ENCODE results near the gene TCERG1L.
"Not testable (repeated sequence)": the region's sequence is repeated elsewhere in the genome, so short reads cannot be mapped to it uniquely, and the experiment has no call there.

TCERG1L gene

GRCh38 chr10:131184503-131184902 is 127.0 kb downstream of the TCERG1L start:
- DNase-seq (ENCODE audit: low read depth): no peak

- DNase-seq (ENCODE audit: low read depth): no peak
Measured at GRCh38 chr10:131183546-131184045, 127.9 kb downstream of the TCERG1L start.

GRCh38 chr10:131181456-131181855 is 130.1 kb downstream of the TCERG1L start:
- no peak for DNase-seq (ENCODE audit: low read depth)

- no peak for DNase-seq (ENCODE audit: low read depth)
Measured at GRCh38 chr10:131180740-131181415, 130.6 kb downstream of the TCERG1L start.

- no peak for DNase-seq (ENCODE audit: low read depth)
Measured at GRCh38 chr10:131180086-131180485, 131.4 kb downstream of the TCERG1L start.

GRCh38 chr10:131179361-131179760 is 132.2 kb downstream of the TCERG1L start:
- no peak for DNase-seq (ENCODE audit: low read depth)

- DNase-seq (ENCODE audit: low read depth): no peak
Measured at GRCh38 chr10:131178521-131179331, 132.8 kb downstream of the TCERG1L start.

- no peak for DNase-seq (ENCODE audit: low read depth)
Measured at GRCh38 chr10:131177431-131178327, 133.8 kb downstream of the TCERG1L start.

GRCh38 chr10:131176907-131177306 is 134.6 kb downstream of the TCERG1L start:
- DNase-seq (ENCODE audit: low read depth): no peak

- DNase-seq (ENCODE audit: low read depth): not testable (repeated sequence)
Measured at GRCh38 chr10:131176324-131176723, 135.2 kb downstream of the TCERG1L start.

GRCh38 chr10:131175891-131176290 is 135.6 kb downstream of the TCERG1L start:
- DNase-seq (ENCODE audit: low read depth): no peak

- no peak for DNase-seq (ENCODE audit: low read depth)
Measured at GRCh38 chr10:131174651-131175540, 136.6 kb downstream of the TCERG1L start.

- no peak for DNase-seq (ENCODE audit: low read depth)
Measured at GRCh38 chr10:131174211-131174565, 137.3 kb downstream of the TCERG1L start.

- no peak for DNase-seq (ENCODE audit: low read depth)
Measured at GRCh38 chr10:131173484-131174210, 137.9 kb downstream of the TCERG1L start.

- no peak for DNase-seq (ENCODE audit: low read depth)
Measured at GRCh38 chr10:131172433-131172832, 139.1 kb downstream of the TCERG1L start.

- no peak for DNase-seq (ENCODE audit: low read depth)
Measured at GRCh38 chr10:131169146-131169545, 142.4 kb downstream of the TCERG1L start.

- no peak for DNase-seq (ENCODE audit: low read depth)
Measured at GRCh38 chr10:131168238-131168875, 143.2 kb downstream of the TCERG1L start.

- DNase-seq (ENCODE audit: low read depth): no peak
Measured at GRCh38 chr10:131167036-131167860, 144.3 kb downstream of the TCERG1L start.

- no peak for DNase-seq (ENCODE audit: low read depth)
Measured at GRCh38 chr10:131166486-131166885, 145.0 kb downstream of the TCERG1L start.

Measured in amniotic epithelial cell (primary cell).